Adipocyte (in vitro differentiated cells): ENCODE measurements around the gene STRIP2.
A peak's percentile ranks its signal among the peaks of the same experiment; 100 is the strongest.
"Not testable (repeated sequence)": the region's sequence is repeated elsewhere in the genome, so short reads cannot be mapped to it uniquely, and the experiment has no call there.

ENCODE experiments used
- DNase-seq: peaks from one replicate; pipeline ENCODE4 v3.0.0-alpha.2; 2015; ENCODE audit warnings: low read depth
- H3K27me3 ChIP-seq: replicated peaks from 2 replicates; pipeline ENCODE4 v1.7.0; 2013; ENCODE audit warnings: mild to moderate bottlenecking, low read length, moderate library complexity; ENCODE audit not compliant: control insufficient read depth, insufficient read depth
- H3K36me3 ChIP-seq: 2 replicates; pipeline ENCODE4 v1.7.0; 2013; ENCODE audit warnings: low read length, mild to moderate bottlenecking, moderate library complexity; ENCODE audit not compliant: control insufficient read depth, insufficient read depth, severe bottlenecking
- H3K4me1 ChIP-seq: 2 replicates; pipeline ENCODE4 v1.7.0; 2013; ENCODE audit warnings: mild to moderate bottlenecking, low read length, moderate library complexity; ENCODE audit not compliant: control insufficient read depth, insufficient read depth
- H3K4me3 ChIP-seq: 2 replicates; pipeline ENCODE4 v1.7.0; 2013; ENCODE audit warnings: mild to moderate bottlenecking, low read length, moderate library complexity
- H3K9ac ChIP-seq: 2 replicates; pipeline ENCODE4 v1.7.0; 2013; ENCODE audit warnings: mild to moderate bottlenecking, low read length, moderate library complexity
- H3K9me3 ChIP-seq: 2 replicates; pipeline ENCODE4 v1.7.0; 2013; ENCODE audit warnings: mild to moderate bottlenecking, low read length, moderate library complexity; ENCODE audit not compliant: control insufficient read depth

The STRIP2 gene

GRCh38 chr7:129479831-129480230 is 45.6 kb downstream of the STRIP2 start:
- H3K36me3 ChIP-seq, result no peaks in the 10 kb centered on the region
- H3K4me3 ChIP-seq, result no peak overlapping the region
- no peaks in the 10 kb centered on the region for H3K9me3 ChIP-seq
- no peaks in the 10 kb centered on the region for H3K27me3 ChIP-seq
- no peak overlapping the region for H3K9ac ChIP-seq
- no peaks in the 10 kb centered on the region for H3K4me1 ChIP-seq
- DNase-seq, result no peak

GRCh38 chr7:129480674-129481363 is 46.6 kb downstream of the STRIP2 start:
- Histone ChIP-seq H3K27me3 (no peaks in the 10 kb centered on the region), H3K4me3 (no peak overlapping the region), H3K9ac (no peak overlapping the region), H3K4me1 (no peaks in the 10 kb centered on the region), H3K36me3 (no peaks in the 10 kb centered on the region), H3K9me3 (no peaks in the 10 kb centered on the region)
- DNase-seq, result peak; percentile 53

- not testable (repeated sequence) for H3K36me3 ChIP-seq, H3K4me3 ChIP-seq, H3K9ac ChIP-seq
Observed at GRCh38 chr7:129481376-129481775, 47.1 kb downstream of the STRIP2 start.

GRCh38 chr7:129482781-129483180 is 48.5 kb downstream of the STRIP2 start:
- Histone ChIP-seq H3K27me3 (no peaks in the 10 kb centered on the region), H3K4me1 (no peaks in the 10 kb centered on the region), H3K4me3 (no peak overlapping the region), H3K36me3 (no peaks in the 10 kb centered on the region), H3K9me3 (no peaks in the 10 kb centered on the region), H3K9ac (no peak overlapping the region)
- DNase-seq, result no peak

More at GRCh38 chr7:129481376-129481775, 47.1 kb downstream of the STRIP2 start:
- H3K4me1 ChIP-seq, H3K9me3 ChIP-seq, H3K27me3 ChIP-seq, DNase-seq: not testable (repeated sequence)

- Histone ChIP-seq H3K4me3 (no peak overlapping the region), H3K27me3 (no peaks in the 10 kb centered on the region), H3K4me1 (peaks cover 8% of the 10 kb centered on the region), H3K36me3 (no peaks in the 10 kb centered on the region), H3K9me3 (no peaks in the 10 kb centered on the region), H3K9ac (no peak overlapping the region)
- peak; percentile 66 for DNase-seq
Observed at GRCh38 chr7:129489491-129489890, 55.3 kb downstream of the STRIP2 start.

- Histone ChIP-seq H3K36me3 (no peaks in the 10 kb centered on the region), H3K27me3 (no peaks in the 10 kb centered on the region), H3K9me3 (no peaks in the 10 kb centered on the region), H3K4me3 (no peak overlapping the region), H3K4me1 (peaks cover 8% of the 10 kb centered on the region), H3K9ac (no peak overlapping the region)
- no peak for DNase-seq
Observed at GRCh38 chr7:129492391-129492790, 58.2 kb downstream of the STRIP2 start.

- H3K9ac ChIP-seq, result no peak overlapping the region
- H3K36me3 ChIP-seq, result no peaks in the 10 kb centered on the region
- DNase-seq, result peak; percentile 41
- H3K27me3 ChIP-seq, result no peaks in the 10 kb centered on the region
- H3K9me3 ChIP-seq, result no peaks in the 10 kb centered on the region
- no peak overlapping the region for H3K4me3 ChIP-seq
- peaks cover 8% of the 10 kb centered on the region for H3K4me1 ChIP-seq
Observed at GRCh38 chr7:129493555-129493954, 59.3 kb downstream of the STRIP2 start.

GRCh38 chr7:129494041-129494440 is 59.8 kb downstream of the STRIP2 start:
- no peak overlapping the region for H3K4me3 ChIP-seq
- no peaks in the 10 kb centered on the region for H3K9me3 ChIP-seq
- H3K27me3 ChIP-seq, result no peaks in the 10 kb centered on the region
- H3K36me3 ChIP-seq, result no peaks in the 10 kb centered on the region
- peaks cover 8% of the 10 kb centered on the region for H3K4me1 ChIP-seq
- DNase-seq, result peak; percentile 92
- no peak overlapping the region for H3K9ac ChIP-seq

- no peak for DNase-seq
- Histone ChIP-seq H3K9ac (no peak overlapping the region), H3K9me3 (no peaks in the 10 kb centered on the region), H3K27me3 (no peaks in the 10 kb centered on the region), H3K4me3 (no peak overlapping the region), H3K4me1 (peaks cover 4% of the 10 kb centered on the region), H3K36me3 (no peaks in the 10 kb centered on the region)
Observed at GRCh38 chr7:129495987-129496386, 61.8 kb downstream of the STRIP2 start.

- no peak for DNase-seq
Observed at GRCh38 chr7:129496653-129497052, 62.4 kb downstream of the STRIP2 start.

GRCh38 chr7:129497156-129497555 is 62.9 kb downstream of the STRIP2 start:
- H3K27me3 ChIP-seq, result no peaks in the 10 kb centered on the region
- H3K9ac ChIP-seq, result no peak overlapping the region
- H3K4me1 ChIP-seq, result peaks cover 4% of the 10 kb centered on the region
- no peaks in the 10 kb centered on the region for H3K9me3 ChIP-seq
- no peak overlapping the region for H3K4me3 ChIP-seq
- no peaks in the 10 kb centered on the region for H3K36me3 ChIP-seq
- no peak for DNase-seq

More at GRCh38 chr7:129496653-129497052, 62.4 kb downstream of the STRIP2 start:
- Histone ChIP-seq H3K9me3 (no peaks in the 10 kb centered on the region), H3K9ac (no peak overlapping the region), H3K4me1 (peaks cover 4% of the 10 kb centered on the region), H3K36me3 (no peaks in the 10 kb centered on the region), H3K4me3 (no peak overlapping the region), H3K27me3 (no peaks in the 10 kb centered on the region)

GRCh38 chr7:129498021-129498420 is 63.8 kb downstream of the STRIP2 start:
- peaks cover 4% of the 10 kb centered on the region for H3K4me1 ChIP-seq
- H3K9ac ChIP-seq, result no peak overlapping the region
- no peaks in the 10 kb centered on the region for H3K36me3 ChIP-seq
- no peaks in the 10 kb centered on the region for H3K27me3 ChIP-seq
- H3K9me3 ChIP-seq, result no peaks in the 10 kb centered on the region
- H3K4me3 ChIP-seq, result no peak overlapping the region
- no peak for DNase-seq
